GM21529 (cell line): ENCODE results near the gene EPN2.

Experiments used
- ATAC-seq: cut with Tn5 transposase; IDR thresholded peaks from one replicate; pipeline ENCODE4 v1.9.1; 2021; ENCODE audit not compliant: unreplicated experiment

Gene EPN2

DNA sequence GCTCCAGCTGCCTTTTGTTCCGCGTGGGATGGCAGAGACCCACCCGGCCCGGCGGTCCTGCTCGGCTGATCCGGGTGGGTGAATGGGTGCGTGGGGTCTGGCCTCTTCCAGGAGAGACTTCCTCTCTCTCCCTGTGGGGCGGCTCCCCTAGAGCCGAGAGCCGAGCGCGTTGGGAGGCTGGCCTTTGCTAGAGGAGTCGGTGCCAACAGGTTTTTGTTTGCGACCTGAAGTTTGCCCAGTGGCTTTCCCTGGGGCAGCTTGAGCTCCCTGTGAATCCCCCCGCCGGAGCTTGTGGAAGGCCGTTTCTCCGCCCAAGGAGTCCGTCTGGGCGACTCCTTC, 970 bp downstream of the EPN2 start:
- ATAC-seq: no peak

DNA sequence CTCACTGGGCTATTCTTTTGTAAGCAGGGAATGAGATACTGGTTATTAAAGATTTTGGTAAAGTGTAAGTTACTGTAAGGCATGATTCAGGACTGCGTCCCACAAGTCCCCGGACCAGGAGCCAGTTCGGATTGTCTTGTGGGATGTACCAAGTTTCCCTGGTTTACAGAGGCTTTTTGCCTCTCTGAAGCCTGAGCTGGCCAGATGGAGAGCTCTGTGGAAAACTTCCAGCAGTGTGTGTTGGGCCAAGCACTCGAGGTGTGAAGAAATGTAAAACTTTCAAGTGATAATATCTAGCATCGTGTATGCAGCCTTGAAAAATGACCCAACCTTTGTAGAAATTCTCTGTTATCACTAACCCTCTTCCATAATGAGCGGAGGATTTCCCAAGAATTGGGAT, 2.4 kb downstream of the EPN2 start:
- no peak for ATAC-seq

DNA sequence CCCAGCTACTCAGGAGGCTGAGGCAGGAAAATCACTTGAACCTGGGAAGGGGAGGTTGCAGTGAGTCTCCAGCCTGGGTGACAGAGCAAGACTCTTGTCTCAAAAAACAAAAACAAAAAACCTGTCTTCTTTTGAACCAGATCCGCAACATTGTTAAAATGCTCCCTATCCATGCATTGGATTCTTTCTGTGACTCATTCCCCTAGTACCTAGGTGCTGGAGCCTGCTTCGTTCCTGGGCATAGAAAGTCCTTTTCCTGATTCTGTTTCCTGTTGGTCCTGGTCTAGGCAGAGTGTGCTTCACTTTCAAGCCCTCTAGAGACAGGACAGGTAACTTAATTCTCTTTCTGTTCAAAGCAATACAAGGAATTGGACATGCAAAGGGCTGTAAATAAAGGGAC, 5.2 kb downstream of the EPN2 start:
- no peak for ATAC-seq

DNA sequence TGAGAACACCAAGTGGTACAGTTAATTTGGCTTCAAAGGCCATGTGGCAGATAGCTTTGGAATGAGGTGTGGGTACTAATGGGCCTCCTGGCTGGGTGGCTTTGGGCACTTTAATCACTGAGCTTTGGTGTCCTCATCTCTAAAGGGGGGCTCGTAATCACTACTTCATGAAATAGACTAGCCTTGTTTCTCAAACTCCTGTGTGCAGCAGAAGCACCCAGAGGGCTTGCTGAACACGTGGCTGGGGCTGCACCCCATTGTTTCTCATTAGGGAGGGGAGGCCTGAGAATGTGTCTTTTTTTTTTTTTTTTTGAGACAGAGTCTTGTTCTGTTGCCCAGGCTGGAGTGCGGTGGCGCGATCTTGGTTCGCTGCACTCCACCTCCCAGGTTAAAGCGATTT, 5.8 kb downstream of the EPN2 start:
- no peak for ATAC-seq

DNA sequence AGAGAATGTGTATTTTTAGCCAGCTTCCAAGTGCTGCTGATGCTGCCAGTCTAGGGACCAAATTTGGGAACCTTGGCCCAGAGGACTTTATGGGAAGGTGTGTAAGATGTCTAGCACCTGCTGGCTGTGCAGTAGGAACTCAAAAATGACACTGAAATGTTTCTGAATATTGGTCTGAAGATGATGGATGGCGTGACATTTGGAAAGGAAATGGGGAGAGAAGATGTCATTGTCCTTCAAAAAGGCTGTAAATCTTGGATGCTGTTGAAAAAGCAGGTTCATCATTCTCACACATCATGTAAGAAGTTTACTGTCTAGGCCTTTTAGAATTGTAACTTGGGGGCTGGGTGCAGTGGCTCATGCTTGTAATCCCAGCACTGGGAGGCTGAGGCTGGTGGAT, 6.7 kb downstream of the EPN2 start:
- no peak for ATAC-seq

DNA sequence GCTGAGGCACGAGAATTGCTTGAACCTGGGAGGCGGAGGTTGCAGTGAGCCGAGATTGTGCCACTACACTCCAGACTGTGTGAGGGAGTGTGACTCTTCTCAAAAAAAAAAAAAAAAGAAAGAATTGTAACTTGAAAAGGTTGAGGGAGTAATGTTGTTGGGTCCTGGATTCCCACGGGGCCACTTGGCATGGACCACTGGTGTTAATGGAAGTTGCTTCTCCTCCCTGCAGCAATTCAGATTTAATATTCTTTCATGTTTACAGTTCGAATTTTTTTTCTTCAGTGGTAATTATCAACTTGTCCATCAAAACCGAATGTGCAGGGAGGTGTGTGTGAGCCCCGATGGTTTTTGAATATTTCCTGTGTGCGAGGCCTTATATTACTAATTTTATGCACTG, 7.2 kb downstream of the EPN2 start:
- no peak for ATAC-seq

DNA sequence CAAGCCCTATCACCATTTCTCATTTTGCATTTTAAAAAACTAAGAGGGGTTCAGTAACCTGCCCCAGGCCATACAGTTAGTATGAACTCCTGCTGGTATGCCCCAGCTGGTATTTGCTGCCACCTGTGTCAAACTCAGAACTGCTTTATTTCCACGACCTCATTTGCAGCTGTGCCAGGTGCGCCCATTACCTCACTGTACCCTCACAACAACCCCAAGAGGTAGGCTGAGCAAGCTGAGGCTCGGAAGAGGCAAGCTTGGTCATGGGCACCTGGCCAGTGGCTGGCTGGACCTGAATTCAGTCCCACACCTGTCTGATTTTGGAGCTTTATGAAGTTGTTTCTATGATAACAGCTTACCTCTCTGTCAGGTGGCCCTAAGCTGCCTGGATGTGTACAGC, 7.6 kb downstream of the EPN2 start:
- no peak for ATAC-seq

DNA sequence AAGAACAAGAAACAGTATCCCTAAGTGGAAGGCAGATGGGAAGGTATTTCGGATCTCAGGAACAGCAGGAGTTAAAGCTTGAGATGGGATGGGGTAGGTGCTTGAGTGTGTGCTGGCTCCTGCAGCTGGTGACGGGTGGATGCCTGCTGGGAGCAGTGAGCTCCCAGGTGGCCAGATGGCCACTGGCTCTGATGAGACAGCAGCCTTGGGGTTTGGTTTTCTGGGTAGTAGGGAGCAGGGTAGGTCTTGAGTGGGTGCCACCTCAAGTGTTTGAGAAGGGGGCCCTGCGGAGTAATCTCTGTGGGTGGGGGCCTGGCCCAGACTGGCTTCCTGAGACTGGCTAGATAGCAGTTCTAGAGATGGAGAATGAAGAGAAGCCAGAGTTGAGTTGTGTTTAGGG, 10.3 kb downstream of the EPN2 start:
- ATAC-seq: no peak

DNA sequence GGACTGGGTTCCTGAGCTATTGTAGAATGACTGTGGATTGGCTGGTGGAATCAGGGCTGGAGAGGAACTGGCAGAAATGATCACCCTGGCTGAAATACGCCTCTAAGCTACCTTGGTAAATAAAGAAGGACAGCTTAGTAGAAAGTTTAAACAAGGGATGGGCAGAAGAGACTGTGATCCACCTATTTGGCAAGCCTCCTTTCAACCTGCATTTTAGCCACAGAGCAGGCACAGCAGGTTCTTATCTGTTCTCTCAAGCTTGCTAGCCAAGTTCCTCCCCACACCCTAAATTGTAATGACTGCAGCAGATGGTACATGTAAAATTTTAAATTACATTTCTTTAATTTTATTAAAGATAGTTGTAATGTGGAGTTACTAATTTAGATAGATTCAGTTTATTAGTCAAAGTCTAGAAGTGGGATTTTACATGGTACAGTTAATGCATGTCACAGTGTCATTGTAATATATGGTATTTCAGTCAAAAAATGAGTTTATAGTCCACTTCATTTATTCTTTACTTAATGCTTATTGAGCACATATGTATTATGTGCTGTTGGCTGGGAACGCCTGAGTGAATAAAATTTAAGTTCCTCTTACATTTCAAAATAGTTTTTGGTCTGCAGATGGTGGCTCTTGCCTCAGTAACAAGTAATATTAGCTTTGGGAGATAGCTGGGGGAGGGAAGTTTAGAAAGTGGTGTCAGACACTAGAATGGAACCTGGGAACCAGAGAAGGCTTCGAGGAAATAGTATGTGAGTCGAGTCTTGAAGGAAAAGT, 11.2 kb downstream of the EPN2 start:
- ATAC-seq: no peak

DNA sequence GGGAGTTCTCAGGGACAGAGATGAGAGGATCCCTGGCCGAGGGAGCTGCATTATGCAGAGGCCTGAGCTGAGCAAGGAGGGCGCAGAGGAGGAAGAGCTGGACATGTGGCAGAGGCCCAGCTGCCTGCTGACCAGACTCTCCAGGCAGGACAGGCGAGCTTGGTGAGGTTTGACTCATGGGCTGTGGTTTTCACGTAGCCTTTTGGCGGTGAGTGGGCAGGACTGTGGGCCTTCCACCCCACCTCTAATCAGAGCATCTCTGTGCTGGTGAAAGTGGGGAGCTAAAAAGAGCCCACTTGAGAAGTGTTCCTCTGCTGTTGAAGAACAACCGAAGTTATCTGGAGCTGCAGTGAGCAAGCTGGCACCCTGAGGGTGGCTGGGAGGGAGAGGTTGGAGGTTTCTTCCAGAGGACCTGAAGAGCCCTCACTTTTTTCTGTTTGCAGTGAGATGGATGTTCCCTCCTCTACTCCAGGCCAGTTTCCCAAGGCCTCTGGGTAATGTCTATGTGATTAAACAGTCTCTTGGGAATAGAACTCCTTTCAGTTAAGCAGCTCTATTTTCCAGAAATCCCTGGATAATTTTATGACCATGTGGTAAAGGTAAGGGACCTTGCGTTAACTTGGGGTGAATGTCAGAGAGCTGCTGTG, 11.9 kb downstream of the EPN2 start:
- no peak for ATAC-seq

DNA sequence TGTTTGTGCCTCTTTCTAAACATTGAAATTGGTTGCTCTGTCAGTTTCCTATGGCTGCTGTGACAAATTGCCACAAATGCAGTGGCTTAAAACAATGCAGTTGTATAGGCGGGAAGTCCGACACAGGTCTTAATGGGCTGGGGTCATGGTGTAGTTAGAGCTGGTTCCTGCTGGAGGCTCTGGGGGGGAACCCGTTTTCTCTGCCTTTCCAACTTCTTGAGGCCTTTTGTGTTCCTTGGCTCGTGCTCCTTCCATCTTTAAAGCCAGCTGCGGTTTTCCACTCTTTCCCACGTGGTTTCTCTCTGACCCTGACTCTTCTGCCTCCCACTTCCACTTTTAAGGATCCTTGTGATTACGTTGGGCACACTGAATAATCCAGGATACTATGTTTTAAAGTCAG, 12.5 kb downstream of the EPN2 start:
- no peak for ATAC-seq

DNA sequence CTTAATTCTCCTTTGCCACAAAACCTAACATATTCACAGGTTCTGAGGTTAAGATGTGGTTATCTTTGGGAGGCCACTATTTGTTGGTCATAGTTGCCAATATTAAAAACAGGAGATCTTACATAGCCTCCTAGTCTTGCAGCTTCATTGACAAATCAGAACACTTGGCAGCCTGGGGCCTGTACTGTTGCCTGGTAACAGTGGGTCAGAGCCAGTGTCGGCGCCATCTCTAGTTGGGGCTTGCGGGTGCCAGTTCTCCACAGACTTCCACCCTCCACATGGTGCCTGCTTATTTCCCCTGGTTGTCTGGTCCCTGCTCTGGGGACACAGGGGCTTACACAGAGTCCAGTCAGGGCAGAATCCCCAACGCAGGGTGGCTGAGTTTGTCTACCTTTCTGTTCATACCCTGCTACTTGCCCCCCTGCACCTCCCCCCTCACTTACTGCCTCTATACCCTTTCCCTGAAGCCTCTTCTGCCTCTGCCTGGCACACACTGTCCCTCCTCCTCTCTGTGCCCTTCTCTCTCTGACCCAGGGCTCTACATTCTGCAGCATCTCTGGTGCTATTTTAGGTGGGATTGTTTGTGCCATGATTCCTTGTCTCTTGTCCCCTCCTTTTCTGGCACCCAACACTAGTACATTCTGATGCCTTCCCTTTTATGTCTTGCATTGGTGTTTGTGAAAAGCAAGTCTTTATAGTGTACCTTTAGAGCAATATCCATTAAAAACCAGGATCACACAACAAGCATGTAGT, 13.4 kb downstream of the EPN2 start:
- ATAC-seq: no peak

DNA sequence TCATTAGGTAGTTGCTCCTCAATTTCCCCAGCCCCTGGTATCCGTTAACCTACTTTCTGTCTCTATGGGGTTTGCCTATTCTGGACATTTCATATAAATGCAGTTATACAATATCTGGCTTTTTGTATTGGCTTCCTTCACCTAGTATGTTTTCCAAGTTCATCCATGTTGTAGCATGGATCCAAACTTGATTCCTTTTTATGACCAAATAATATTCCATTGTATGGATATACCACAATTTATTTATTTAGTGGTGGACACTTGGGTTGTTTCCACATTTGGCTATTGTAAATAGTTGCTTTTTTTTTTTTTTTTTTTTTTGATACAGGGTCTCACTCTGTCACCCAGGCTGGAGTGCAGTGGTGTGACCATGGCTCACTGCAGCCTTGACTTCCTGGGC, 15.9 kb downstream of the EPN2 start:
- ATAC-seq: no peak

DNA sequence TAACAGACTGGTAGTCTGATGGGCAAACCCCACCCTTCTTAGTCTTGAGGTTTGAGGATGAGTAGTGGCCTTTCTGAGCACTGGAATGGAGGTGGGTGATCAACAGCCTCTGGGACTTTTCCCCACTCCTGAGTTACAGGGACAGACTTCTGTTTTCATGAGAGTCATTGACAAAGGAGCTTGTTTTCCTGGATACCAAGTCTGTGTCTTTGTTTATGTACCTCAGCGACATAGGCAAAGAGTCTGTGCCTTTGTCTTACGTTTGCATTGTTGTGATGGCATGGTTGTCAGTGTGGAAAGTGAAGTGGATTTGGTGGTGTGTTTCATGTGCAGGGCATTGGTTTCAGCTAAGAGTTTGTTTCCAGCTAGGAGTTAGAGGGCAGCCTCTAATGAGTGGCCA, 17.5 kb downstream of the EPN2 start:
- ATAC-seq: no peak

DNA sequence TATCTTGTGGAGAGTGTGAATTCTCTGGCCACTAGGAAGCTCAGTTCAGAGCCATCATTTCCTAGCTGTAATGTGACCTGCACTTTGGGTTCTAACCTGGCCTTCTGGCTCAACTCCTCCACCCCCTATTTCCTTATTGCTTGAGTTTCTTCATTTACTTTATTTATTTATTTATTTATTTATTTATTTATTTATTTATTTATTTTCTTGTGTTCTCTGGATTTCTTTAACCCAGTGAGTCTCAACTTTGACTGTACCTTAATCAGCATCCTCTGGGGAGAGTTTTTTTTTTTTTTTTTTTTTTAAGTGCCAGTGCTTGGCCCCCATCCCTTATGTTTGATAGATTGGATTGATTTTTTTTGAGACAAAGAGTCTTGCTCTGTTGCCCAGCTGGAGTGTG, 18.1 kb downstream of the EPN2 start:
- no peak for ATAC-seq

DNA sequence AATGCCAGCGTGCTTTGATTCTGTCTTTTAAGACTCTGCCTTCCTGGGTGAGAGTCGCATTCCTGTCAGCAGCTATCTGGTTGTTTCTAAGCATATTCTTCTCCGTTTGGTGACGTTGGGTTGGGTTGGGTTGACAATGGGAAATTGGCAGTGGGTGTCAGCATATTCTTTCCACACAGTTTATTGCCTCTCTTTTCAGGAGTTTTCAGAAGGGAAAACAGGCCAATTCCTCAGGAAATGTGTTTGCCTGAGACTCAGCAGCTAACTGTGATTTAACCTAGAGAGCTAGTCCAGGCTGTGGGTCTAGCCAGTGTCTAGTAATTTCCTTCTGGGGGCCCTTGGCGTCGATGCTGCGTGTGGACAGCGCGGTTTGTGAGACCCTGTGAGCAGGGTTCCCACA, 21.2 kb downstream of the EPN2 start:
- ATAC-seq: no peak

DNA sequence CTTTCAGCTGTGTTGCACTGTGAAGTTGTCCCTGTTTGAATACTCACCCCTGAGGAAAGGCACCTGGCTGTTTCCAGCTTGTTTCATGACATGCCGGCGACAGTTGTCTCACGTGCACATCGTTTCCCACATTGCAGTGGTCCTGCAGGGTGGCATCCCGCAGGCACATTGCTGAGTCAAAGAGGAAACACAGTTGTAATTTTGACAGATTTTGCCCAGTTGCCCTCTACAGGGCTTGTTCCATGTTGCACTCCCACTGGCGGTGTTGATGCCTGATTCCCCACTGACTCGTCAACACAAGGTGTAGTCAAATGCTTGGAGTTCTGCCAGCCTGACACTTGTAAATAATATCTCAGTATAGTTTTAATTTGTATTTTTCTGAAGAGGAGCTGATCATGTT, 23.8 kb downstream of the EPN2 start:
- ATAC-seq: no peak

DNA sequence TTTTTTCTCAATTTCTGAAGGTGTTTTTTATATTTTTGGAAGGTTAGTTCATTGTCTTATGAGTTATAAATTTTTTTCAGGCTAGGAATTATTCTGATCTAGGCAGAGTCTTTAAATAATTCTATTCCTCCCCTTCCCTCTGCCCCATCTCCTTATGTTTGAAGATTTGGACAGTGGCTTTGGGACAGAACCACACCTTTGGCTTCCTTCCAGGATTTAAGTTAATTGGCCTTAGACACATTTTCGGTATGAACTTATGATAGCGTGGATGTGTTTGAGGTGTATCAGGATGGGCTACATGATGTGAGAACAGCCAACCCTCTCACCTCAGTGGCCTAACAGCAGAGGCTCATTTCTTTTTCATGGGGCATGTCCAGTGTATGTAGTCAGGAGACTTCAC, 24.3 kb downstream of the EPN2 start:
- no peak for ATAC-seq

DNA sequence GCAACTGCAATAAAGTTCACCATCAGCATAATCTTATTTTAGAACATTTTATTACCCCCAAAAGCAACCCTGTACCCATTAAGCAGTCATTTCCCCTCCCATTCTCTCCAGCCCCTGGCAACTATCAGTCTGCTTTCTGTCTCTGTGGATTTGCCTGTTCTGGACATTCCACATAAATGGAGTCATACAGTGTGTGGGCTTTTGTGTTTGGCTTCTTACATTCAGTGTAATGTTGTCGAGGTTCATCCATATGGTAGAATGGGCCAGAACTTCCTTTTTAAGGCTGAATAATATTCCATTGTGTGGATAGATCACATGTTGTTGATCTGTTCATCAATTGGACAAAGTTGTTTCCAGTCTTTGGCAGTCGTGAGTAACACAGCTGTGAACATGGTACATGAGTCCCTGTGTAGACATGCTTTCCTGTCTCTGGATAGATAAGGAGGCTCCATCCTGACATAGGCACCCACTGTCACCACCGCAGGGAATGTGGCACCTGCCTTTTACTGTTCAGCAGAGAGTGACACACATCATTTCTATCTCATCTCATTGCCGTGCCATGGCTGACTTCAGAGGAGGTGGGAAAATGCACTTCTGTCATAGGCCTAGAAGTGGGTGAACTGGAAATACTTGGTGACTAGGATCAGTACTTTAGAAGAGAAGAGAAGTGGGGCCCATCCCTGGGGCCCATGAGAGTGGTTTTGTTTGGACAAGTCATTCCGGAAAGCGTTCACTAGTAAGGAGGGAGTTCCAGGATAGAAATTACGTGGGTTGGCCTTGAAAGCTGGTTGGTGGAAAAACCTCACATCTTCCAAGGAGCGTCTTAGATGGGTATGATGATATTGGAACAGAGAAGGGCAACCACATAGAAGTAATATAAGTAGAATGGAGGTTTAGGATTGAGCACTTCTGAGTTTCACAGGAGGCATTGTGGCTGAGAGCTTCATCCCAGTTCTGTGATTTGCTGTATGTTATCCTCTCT, 25.8 kb downstream of the EPN2 start:
- ATAC-seq: no peak

DNA sequence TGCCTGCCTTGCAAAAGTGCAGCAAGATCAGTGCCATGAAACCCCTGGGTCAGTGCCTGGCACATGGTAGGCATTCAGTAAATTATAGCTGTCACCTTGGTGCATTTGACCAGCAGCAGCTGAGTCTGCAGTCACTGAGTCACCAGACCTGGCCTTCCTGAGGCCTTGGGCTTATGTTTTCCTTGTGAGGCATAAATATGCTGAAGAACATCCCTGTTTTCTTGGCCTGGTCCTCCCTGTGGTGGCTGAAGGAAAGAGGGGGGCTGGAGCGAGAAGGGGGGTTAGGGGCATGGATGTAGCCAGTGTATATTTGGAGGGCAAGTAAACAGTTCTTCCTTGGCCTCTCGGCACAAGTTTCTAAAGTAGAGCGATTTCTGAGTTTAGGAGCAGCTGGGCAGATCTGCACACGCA, 26.5 kb downstream of the EPN2 start:
- ATAC-seq: no peak

DNA sequence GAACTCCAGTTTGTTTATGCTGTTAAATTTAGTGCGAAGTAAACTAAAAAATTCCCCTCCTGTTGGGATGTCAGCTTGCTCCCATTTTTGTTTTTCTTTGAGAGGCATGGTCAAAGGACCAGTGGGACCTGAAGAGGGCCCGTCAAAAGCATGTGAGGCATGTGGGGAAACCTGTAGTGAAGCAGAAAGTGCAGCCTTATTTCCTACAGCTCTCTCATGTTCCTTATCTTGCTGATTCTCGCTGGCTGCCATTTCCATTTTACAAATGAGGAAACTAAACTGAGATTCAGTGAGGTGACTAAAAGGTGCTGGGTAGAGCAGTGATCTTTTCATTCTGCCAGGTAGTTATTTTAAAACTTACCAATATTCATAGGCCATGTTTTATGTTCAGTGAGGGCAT, 27.1 kb downstream of the EPN2 start:
- no peak for ATAC-seq
